Measurements from ENCODE around the gene HEXIM2. TPM values are rescaled to one million over a fixed set of nuclear protein-coding genes. Genes with fewer than 3 reads are reported as not detected.
"Not testable (repeated sequence)": the region's sequence is repeated elsewhere in the genome, so short reads cannot be mapped to it uniquely, and the experiment has no call there.

HEXIM2 gene
- total RNA-seq, 1 experiment from 2014 or later: 5.1 TPM

DNA sequence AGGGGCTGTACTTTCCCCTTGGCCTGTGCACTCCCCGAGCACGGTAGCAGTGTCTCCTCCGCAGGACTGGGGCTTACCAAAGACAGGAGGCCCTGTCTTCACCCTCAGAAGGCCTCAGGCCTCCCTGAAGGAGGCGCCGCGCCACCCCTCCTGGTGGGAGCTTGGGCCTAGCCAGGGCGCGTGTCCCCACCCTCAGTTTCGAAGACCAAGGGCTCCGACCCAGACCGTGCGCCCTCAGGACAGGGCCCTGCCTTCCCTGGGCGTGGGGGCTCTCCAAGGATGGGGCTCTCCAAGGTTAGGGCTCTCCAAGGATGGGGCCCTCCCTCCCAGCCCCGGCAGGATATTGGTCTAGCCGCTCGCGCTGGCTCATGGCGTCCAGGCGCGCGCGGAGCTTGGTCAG lies 41.1 kb upstream of the HEXIM2 start:
- Mint-ChIP-seq H3K9me3 (ENCODE audit: unreplicated experiment) (no peaks in the 10 kb centered on the region), H3K36me3 (ENCODE audit: insufficient read depth, unreplicated experiment) (peaks cover 42% of the 10 kb centered on the region), H3K27ac (ENCODE audit: low read depth, unreplicated experiment) (no peak overlapping the region), H3K27me3 (ENCODE audit: insufficient read depth, unreplicated experiment) (no peaks in the 10 kb centered on the region), H3K4me1 (ENCODE audit: insufficient read depth, unreplicated experiment) (peaks cover 25% of the 10 kb centered on the region), H3K4me3 (ENCODE audit: unreplicated experiment) (no peak overlapping the region)
- BruUV-seq (replicated peaks): no TSS peak
- intact Hi-C loops (cut with micrococcal nuclease): no loop called here
- POLR2A ChIA-PET: interaction anchor here (1.0 kb wide), 1 partner anchor 13 kb away, joined by 3 read pairs; no protein-coding TSS in a partner anchor
- no peak for DNase-seq (ENCODE audit: unreplicated experiment)
- CTCF ChIA-PET: interaction anchor here (0.8 to 0.9 kb wide), 3 partner anchors 11 to 346 kb away, joined by 3 to 4 read pairs (median 4); no protein-coding TSS in a partner anchor
- TF ChIP-seq, protein P1, sequence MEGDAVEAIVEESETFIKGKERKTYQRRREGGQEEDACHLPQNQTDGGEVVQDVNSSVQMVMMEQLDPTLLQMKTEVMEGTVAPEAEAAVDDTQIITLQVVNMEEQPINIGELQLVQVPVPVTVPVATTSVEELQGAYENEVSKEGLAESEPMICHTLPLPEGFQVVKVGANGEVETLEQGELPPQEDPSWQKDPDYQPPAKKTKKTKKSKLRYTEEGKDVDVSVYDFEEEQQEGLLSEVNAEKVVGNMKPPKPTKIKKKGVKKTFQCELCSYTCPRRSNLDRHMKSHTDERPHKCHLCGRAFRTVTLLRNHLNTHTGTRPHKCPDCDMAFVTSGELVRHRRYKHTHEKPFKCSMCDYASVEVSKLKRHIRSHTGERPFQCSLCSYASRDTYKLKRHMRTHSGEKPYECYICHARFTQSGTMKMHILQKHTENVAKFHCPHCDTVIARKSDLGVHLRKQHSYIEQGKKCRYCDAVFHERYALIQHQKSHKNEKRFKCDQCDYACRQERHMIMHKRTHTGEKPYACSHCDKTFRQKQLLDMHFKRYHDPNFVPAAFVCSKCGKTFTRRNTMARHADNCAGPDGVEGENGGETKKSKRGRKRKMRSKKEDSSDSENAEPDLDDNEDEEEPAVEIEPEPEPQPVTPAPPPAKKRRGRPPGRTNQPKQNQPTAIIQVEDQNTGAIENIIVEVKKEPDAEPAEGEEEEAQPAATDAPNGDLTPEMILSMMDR (IDR thresholded peaks at IDR 0.05; ENCODE audit: unreplicated experiment): no peak

DNA sequence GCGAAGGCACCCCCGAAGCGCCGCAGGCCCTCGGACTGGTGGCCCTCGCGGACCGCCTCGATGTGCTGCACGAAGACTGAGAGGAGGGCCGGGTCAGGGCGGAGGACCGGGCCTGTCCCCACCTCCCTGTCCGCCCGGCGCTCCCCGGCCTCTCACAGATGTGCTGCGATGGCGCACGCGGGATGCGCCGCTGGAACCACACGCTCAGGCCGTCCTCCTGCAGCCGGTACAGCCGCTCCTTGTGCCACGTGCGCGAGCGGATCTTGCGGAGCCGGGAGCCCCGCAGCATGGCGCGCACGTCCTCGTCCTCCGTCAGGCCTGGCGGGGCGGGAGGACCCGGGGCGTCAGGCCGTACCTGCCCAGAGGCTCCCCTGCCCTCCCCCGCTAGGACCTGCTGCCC lies 40.6 kb upstream of the HEXIM2 start:
- POLR2A ChIA-PET: no interaction called here
- no peak overlapping the region for H3K27ac Mint-ChIP-seq (ENCODE audit: low read depth, unreplicated experiment)

DNA sequence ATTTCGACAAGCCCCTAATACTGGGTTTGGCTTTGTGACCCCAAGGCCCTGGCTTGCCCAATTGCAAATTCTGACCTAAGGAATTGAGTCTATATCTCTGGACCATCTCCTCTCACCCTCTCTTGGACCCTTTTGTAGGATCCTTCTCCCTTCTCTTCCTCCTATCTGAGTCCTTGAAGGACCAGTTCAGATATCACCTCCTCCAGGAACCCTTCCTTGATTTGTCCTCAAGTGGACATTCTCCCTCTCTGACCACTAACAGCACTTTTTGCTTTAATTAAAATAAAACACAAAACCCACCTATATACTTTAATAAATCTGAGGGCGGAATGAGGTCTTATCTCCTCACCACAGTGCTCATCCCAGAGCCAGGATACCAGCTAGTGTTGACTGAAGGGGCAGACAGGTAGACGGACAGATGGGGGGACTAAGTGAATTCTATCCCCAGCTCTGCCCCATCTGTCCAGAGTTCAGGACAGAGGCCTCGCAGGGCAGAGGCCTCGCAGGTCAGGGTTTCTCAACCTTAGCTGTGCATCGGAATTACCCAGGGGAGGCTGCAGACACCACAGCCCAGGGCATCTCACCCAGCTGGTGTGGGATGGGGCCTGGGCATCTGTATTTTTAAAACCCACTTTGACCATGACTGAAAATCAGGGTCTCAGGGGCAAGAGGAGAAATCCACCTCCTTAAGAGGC lies 38.5 kb upstream of the HEXIM2 start:
- Mint-ChIP-seq H3K27me3 (ENCODE audit: insufficient read depth, unreplicated experiment) (no peaks in the 10 kb centered on the region), H3K27ac (ENCODE audit: low read depth, unreplicated experiment) (peak overlapping the region; percentile 91), H3K9me3 (ENCODE audit: unreplicated experiment) (no peaks in the 10 kb centered on the region), H3K36me3 (ENCODE audit: insufficient read depth, unreplicated experiment) (peaks cover 27% of the 10 kb centered on the region), H3K4me1 (ENCODE audit: insufficient read depth, unreplicated experiment) (peaks cover 41% of the 10 kb centered on the region), H3K4me3 (ENCODE audit: unreplicated experiment) (no peak overlapping the region)
- TF ChIP-seq, protein P1 (IDR thresholded peaks at IDR 0.05; ENCODE audit: unreplicated experiment): no peak
- DNase-seq (ENCODE audit: unreplicated experiment): no peak
- BruUV-seq (replicated peaks): no TSS peak
- intact Hi-C loops (cut with micrococcal nuclease): no loop called here
- ChIA-PET CTCF (interaction anchor here (0.5 to 4.1 kb wide), 6 partner anchors 10 to 101 kb away, joined by 3 to 26 read pairs (median 4); partner anchors contain the start of gene ACBD4), POLR2A (interaction anchor here (0.6 to 1.3 kb wide), 9 partner anchors 12 to 197 kb away, joined by 3 to 4 read pairs (median 4); partner anchors contain the start of gene ACBD4)

More for the DNA sequence above, 40.6 kb upstream of the HEXIM2 start:
- peaks cover 25% of the 10 kb centered on the region for H3K4me1 Mint-ChIP-seq (ENCODE audit: insufficient read depth, unreplicated experiment)
- H3K9me3 Mint-ChIP-seq (ENCODE audit: unreplicated experiment): no peaks in the 10 kb centered on the region
- H3K4me3 Mint-ChIP-seq (ENCODE audit: unreplicated experiment): no peak overlapping the region
- no TSS peak for BruUV-seq (replicated peaks)
- DNase-seq (ENCODE audit: unreplicated experiment): no peak
- intact Hi-C loops (cut with micrococcal nuclease): no loop called here
- no peaks in the 10 kb centered on the region for H3K27me3 Mint-ChIP-seq (ENCODE audit: insufficient read depth, unreplicated experiment)
- peaks cover 39% of the 10 kb centered on the region for H3K36me3 Mint-ChIP-seq (ENCODE audit: insufficient read depth, unreplicated experiment)
- TF ChIP-seq, protein P1 (IDR thresholded peaks at IDR 0.05; ENCODE audit: unreplicated experiment): no peak
- CTCF ChIA-PET: interaction anchor here (0.8 kb wide), 1 partner anchor 346 kb away, joined by 4 read pairs; no protein-coding TSS in a partner anchor

DNA sequence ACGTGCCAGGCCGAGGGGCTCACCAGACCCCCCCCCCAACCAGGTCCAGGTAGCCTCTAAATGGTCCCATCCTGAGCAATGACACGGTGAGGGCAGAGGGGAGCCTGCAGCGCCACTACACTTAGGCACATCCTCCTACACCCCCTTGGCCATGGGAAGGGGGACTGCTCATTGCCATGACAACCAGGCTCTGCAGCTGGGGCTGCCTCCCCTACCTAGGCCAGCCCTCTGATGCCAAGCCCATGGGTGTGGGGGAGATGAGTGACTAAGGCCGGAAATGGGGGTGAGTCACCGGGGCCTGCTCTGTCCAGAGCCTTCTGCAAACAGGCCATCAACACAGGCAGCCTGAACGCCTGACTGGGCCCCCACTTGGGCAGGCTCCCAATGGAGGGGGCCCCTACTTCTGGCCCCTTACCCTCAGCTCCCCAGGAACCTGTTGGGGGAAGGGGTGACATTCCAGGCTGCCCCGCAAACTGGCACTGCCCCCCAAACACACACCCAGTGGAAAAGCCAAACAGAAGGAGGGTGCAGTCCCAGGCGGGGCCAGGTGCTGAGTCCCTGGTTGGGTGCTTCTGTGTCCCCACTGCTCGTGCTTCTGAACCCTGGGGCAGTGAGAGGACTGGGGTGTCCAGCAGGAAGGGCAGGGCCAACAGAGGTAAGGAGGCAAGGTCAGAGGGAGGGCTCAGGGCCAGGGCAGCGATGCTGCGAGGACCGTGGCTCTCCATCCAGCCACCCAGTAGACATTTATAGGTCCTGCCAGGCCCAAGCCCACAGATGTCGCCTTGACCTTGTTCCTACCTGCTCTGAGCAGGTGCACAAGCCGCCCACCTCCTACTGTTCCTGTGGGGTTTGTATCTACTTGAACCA lies 37.5 kb upstream of the HEXIM2 start:
- intact Hi-C loops (cut with micrococcal nuclease): loop anchor here (2.0 kb wide), 1 partner anchor 21 kb away; no protein-coding TSS in a partner anchor
- DNase-seq (ENCODE audit: unreplicated experiment): peak; percentile 89
- TSS peak; percentile 55 for BruUV-seq (replicated peaks)
- TF ChIP-seq, protein P1 (IDR thresholded peaks at IDR 0.05; ENCODE audit: unreplicated experiment): no peak
- H3K27ac Mint-ChIP-seq (ENCODE audit: low read depth, unreplicated experiment): peak overlapping the region; percentile 91
- H3K36me3 Mint-ChIP-seq (ENCODE audit: insufficient read depth, unreplicated experiment): peaks cover 22% of the 10 kb centered on the region
- H3K27me3 Mint-ChIP-seq (ENCODE audit: insufficient read depth, unreplicated experiment): no peaks in the 10 kb centered on the region
- H3K4me3 Mint-ChIP-seq (ENCODE audit: unreplicated experiment): peak overlapping the region; percentile 35
- POLR2A ChIA-PET: interaction anchor here (0.6 to 1.3 kb wide), 14 partner anchors 8 to 413 kb away, joined by 3 to 7 read pairs (median 4); partner anchors contain the start of gene ACBD4
- H3K9me3 Mint-ChIP-seq (ENCODE audit: unreplicated experiment): no peaks in the 10 kb centered on the region
- peaks cover 42% of the 10 kb centered on the region for H3K4me1 Mint-ChIP-seq (ENCODE audit: insufficient read depth, unreplicated experiment)
- CTCF ChIA-PET: interaction anchor here (0.5 to 4.1 kb wide), 10 partner anchors 9 to 246 kb away, joined by 3 to 26 read pairs (median 4); partner anchors contain the start of gene ACBD4

DNA sequence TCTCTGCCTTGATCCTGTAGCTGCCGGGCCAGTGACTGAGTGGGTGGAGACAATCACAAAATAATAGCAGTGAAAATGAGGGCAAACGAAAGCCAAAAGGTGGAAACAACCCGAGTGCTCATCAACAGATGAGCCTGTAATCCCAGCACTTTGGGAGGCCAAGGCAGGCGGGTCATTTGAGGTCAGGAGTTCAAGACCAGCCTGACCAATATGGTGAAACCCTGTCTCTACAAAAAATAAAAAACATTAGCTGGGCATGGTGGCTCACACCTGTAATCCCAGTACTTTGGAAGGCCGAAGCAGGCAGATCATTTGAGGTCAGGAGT lies 36.9 kb upstream of the HEXIM2 start:
- ChIA-PET POLR2A (interaction anchor here (0.6 to 1.3 kb wide), 6 partner anchors 8 to 413 kb away, joined by 3 to 7 read pairs (median 4); partner anchors contain the start of gene ACBD4), CTCF (interaction anchor here (0.7 to 4.1 kb wide), 4 partner anchors 11 to 57 kb away, joined by 3 to 26 read pairs (median 4); partner anchors contain the start of gene ACBD4)
- H3K4me3 Mint-ChIP-seq (ENCODE audit: unreplicated experiment); H3K9me3 Mint-ChIP-seq (ENCODE audit: unreplicated experiment); DNase-seq (ENCODE audit: unreplicated experiment); BruUV-seq (replicated peaks); H3K27me3 Mint-ChIP-seq (ENCODE audit: insufficient read depth, unreplicated experiment): not testable (repeated sequence)
- peak overlapping the region; percentile 91 for H3K27ac Mint-ChIP-seq (ENCODE audit: low read depth, unreplicated experiment)
- H3K36me3 Mint-ChIP-seq (ENCODE audit: insufficient read depth, unreplicated experiment): peaks cover 19% of the 10 kb centered on the region
- peaks cover 43% of the 10 kb centered on the region for H3K4me1 Mint-ChIP-seq (ENCODE audit: insufficient read depth, unreplicated experiment)
- intact Hi-C loops (cut with micrococcal nuclease): loop anchor here (2.0 kb wide), 1 partner anchor 22 kb away; no protein-coding TSS in a partner anchor

Measured in MCF 10A (cell line).